Heart right ventricle (tissue), 16 donors: ENCODE data around the gene ASB13. TPM values are rescaled to one million over a fixed set of nuclear protein-coding genes. Genes with fewer than 3 reads are reported as not detected.
A peak's percentile ranks its signal among the peaks of the same experiment; 100 is the strongest.
"Not testable (repeated sequence)": the region's sequence is repeated elsewhere in the genome, so short reads cannot be mapped to it uniquely, and the experiment has no call there.

Experiments used
- ATAC-seq, 8 donors: fragments of 200-7000 bp; cut with Tn5 transposase; one replicate each; pipeline ENCODE4 v1.9.1; 2020; ENCODE audit warnings: mild to moderate bottlenecking in 8 of 8, moderate library complexity in 8 of 8, moderate number of reproducible peaks in 1 of 8
- DNase-seq, 2 donors: peaks; one replicate each; pipeline ENCODE4 v3.0.0-alpha.2; 2020
- H3K27ac ChIP-seq, 10 donors: fragments of 200-600 bp; sonication (generic) in 2 of 10; one replicate each; pipeline versions ENCODE4 v1.5.0 to v1.8.0; 2020 to 2022; ENCODE audit warnings: mild to moderate bottlenecking in 3 of 10
- H3K27me3 ChIP-seq, 7 donors: fragments of 200-600 bp; one replicate each; pipeline ENCODE4 v1.8.0; 2021 to 2022; ENCODE audit warnings: mild to moderate bottlenecking in 2 of 7
- H3K36me3 ChIP-seq, 9 donors: fragments of 200-600 bp; sonication (generic) in 1 of 9; one replicate each; pipeline versions ENCODE4 v1.5.0 to v1.8.0; 2020 to 2022; ENCODE audit warnings: mild to moderate bottlenecking in 2 of 9
- H3K4me1 ChIP-seq, 9 donors: fragments of 200-600 bp; sonication (generic) in 1 of 9; one replicate each; pipeline versions ENCODE4 v1.5.0 to v1.8.0; 2020 to 2022; ENCODE audit warnings: mild to moderate bottlenecking in 4 of 9
- H3K4me3 ChIP-seq, 10 donors: fragments of 200-600 bp; sonication (generic) in 2 of 10; one replicate each; pipeline versions ENCODE4 v1.5.0 to v1.8.0; 2020 to 2022; ENCODE audit warnings: mild to moderate bottlenecking in 7 of 10, moderate library complexity in 2 of 10
- H3K9me3 ChIP-seq, 11 donors: fragments of 200-600 bp in 10 of 11; sonication (generic) in 2 of 11; one replicate each; pipeline versions ENCODE4 v1.5.0 to v1.8.0; 2013 to 2022; ENCODE audit warnings: mild to moderate bottlenecking in 2 of 11, control low read depth in 1 of 11, moderate library complexity in 1 of 11
- WGBS, 2 donors: extraction: QIAGEN DNeasy Blood & Tissue Kit; methylation state at CpG; one replicate each; pipeline ENCODE4 v1.1.7; 2013; ENCODE audit warnings: inconsistent platforms in 1 of 2; 5-methylcytosine and 5-hydroxymethylcytosine counted together
- intact Hi-C, 10 donors: fragments of 100-400 bp; cut with DNase I; formaldehyde crosslinking; loops; one replicate each; pipeline versions ENCODE4 v1.11.1 to v1.14.2; 2022
- polyA plus RNA-seq, 2 donors: library from polyadenylated mRNA; stranded (reverse); fragments of 200-250 nt; gene quantifications; one replicate each; pipeline ENCODE4 v1.2.3, GENCODE V29; 2013
- total RNA-seq, 10 donors: library from RNA; stranded (reverse); fragmentation: NEBNext Ultra II Directional in 3 of 10; extraction: Animal tissue kit (Norgen Biotek cat#: 25700) in 3 of 10; gene quantifications; one replicate each; pipeline versions ENCODE4 v1.2.1 to v1.2.4, GENCODE V29; 2021 to 2023
- TF ChIP-seq, protein P1 (sequence below), 9 donors: fragments of 200-600 bp; sonication (generic) in 2 of 9; IDR thresholded peaks; one replicate each; pipeline versions ENCODE4 v1.5.0 to v1.8.0; 2021 to 2022; ENCODE audit warnings: antibody characterized with exemption in 9 of 9, mild to moderate bottlenecking in 5 of 9, moderate library complexity in 1 of 9
- donor health status: Arrhythmogenic right ventricular cardiomyopathy.
- donor health status: ischemic (EF 13 %, LVEDD 7.1; RV severe dilation, severe dysfunction).
- donor health status: healthy with polysubstance abuse.
- donor health status: DM: no; HTN: yes; CAD: no.
- donor health status: DM: no; HTN: no; CAD: no.
- donor health status: ischemic (EF 25% LVEDD 6.9; RV normal size, moderate dysfunction).
- donor health status: ischemic (EF 25% LVEDD 5.7; RV mildly dilated, moderate dysfunction).
- donor health status: healthy.
- donor health status: DM: yes; HTN: yes; CAD: no.
- donor health status: Ischemic cardiomyopathy.
- donor health status: ischemic (EF 35%, LVEDD 5.7; RV mildly dilated, moderate dysfunction).
- donor health status: nonischemic (EF 11% LVEDD 7.7; RV severe dilation, severe dysfunction).
- donor health status: DM: yes; HTN: yes; CAD: no.
- donor health status: PGD.
- donor health status: ischemic (EF 29% LVEDD 5.4; RV normal size, mild dysfunction).
- donor health status: nonischemic (EF 23%, LVEDD 6.1; RV moderate dilation, normal function).

ASB13 gene
- total and polyA plus RNA-seq, 12 donors = 8.4 to 18.0 (median 13.4) TPM

GRCh38 chr10:5624701-5625100 lies 41.7 kb downstream of the ASB13 start:
- intact Hi-C loops = loop anchor here in 6 of 10 donors (5.0 to 10.0 kb wide), 5 partner anchors 90 to 810 kb away; partner anchors contain the start of gene AKR1E2 (in 1 of the 6)
- Histone ChIP-seq H3K27me3 (peaks cover 0 to 5% (median 0%) of the 10 kb centered on the region in 7 donors), H3K9me3 (no peaks in the 10 kb centered on the region), H3K4me3 (no peak overlapping the region), H3K36me3 (no peaks in the 10 kb centered on the region), H3K27ac (no peak overlapping the region), H3K4me1 (peaks cover 0 to 27% (median 9%) of the 10 kb centered on the region in 9 donors)
- 88 to 95% methylated on average over 24 of the region's 24 CpGs for WGBS, 2 donors
- TF ChIP-seq, protein P1, sequence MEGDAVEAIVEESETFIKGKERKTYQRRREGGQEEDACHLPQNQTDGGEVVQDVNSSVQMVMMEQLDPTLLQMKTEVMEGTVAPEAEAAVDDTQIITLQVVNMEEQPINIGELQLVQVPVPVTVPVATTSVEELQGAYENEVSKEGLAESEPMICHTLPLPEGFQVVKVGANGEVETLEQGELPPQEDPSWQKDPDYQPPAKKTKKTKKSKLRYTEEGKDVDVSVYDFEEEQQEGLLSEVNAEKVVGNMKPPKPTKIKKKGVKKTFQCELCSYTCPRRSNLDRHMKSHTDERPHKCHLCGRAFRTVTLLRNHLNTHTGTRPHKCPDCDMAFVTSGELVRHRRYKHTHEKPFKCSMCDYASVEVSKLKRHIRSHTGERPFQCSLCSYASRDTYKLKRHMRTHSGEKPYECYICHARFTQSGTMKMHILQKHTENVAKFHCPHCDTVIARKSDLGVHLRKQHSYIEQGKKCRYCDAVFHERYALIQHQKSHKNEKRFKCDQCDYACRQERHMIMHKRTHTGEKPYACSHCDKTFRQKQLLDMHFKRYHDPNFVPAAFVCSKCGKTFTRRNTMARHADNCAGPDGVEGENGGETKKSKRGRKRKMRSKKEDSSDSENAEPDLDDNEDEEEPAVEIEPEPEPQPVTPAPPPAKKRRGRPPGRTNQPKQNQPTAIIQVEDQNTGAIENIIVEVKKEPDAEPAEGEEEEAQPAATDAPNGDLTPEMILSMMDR (IDR thresholded peaks at IDR 0.05) = no peak
- ATAC-seq (no peak), DNase-seq (no peak)

DNA sequence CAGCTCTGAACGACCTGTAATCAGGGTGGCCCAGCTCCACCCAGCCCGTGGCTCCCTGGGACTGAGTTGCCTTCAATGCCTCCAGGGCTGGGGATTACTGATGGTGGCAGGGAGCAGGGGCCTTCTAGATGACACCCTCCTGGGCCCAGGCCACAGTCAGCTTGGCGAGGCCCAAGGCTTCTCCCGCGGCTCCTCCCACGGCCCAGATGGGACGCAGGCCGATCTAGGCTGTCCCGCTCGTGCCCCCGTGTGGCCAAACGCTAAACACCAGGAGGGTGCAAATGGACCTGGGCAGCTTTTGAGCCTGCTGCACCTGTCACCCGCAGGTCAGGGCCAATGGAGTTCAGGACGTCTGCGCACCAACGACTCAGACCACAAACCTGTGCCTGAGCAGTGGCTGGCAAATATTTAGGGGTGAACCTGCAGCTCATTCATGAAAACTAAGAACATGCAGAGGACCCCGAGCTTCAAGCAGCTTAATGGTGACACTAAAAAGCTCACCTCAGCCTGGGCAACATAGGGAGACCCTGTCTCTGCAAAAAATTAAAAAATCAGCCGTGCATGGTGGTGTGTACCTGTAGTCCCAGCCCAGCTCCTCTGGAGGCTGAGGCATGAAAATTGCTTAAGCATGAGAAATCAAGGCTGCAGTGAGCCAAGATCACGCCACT lies 43.2 kb downstream of the ASB13 start:
- intact Hi-C loops = loop anchor here (1.0 to 10.0 kb wide), 10 partner anchors 88 to 808 kb away; partner anchors contain the start of gene AKR1E2 (in 1 of the 10)
- WGBS, 2 donors = 16 to 19% methylated on average over 19 of the region's 19 CpGs

DNA sequence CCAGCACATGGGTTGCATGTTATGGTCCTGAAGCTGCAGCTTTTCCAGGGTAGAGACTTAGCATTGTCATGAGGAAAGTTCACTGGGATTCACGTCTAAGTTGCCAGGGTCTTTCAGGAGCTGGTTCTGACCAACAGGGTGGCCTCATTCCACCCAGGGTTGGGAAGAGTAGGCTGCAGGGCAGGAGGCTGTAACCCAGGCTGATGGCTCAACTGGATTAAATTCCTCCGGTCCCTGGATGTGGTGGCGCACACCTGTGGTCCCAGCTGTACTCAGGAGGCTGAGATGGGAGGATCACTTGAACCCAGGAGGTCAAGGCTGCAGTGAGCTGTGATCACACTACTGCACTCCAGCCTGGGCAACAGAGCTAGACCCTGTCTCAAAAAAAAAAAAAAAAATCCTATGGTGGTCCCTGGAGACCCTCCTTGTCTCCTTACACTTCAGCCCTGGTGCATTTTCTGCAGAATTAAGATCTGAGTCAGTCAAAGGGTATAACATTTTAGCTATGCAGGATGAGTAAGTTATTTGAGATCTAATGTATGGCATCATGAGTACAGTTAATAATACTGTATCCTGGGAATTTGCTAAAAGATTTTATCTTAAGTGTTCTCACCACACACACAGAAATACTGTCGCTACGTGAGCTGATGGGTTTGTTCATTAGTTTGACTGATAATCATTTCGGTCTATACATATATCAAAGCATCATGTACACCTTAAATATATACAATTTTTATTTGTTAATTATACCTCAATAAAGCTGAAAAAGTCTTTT lies 44.0 kb downstream of the ASB13 start:
- H3K27ac ChIP-seq = no peak overlapping the region

More for the DNA sequence above, 43.2 kb downstream of the ASB13 start:
- Histone ChIP-seq H3K4me3 (no peak overlapping the region), H3K4me1 (peaks cover 0 to 26% (median 16%) of the 10 kb centered on the region in 9 donors), H3K9me3 (no peaks in the 10 kb centered on the region), H3K27ac (peak overlapping the region in 1 of 10 donors; percentile 34), H3K27me3 (no peaks in the 10 kb centered on the region), H3K36me3 (no peaks in the 10 kb centered on the region)
- TF ChIP-seq, protein P1 (IDR thresholded peaks at IDR 0.05) = peak; percentile 86 to 96 (median 93)
- DNase-seq = peak; percentile 88 to 91
- ATAC-seq = peak; percentile 88 to 92 (median 91)

GRCh38 chr10:5621371-5621770 lies 45.0 kb downstream of the ASB13 start:
- intact Hi-C loops = loop anchor here in 6 of 10 donors (5.0 to 10.0 kb wide), 5 partner anchors 87 to 807 kb away; partner anchors contain the start of gene AKR1E2 (in 1 of the 6)
- DNase-seq, H3K4me3 ChIP-seq, H3K36me3 ChIP-seq, H3K9me3 ChIP-seq, H3K27me3 ChIP-seq, ATAC-seq, H3K27ac ChIP-seq: not testable (repeated sequence)
- WGBS, 2 donors = 82 to 89% methylated on average over 6 of the region's 6 CpGs
- H3K4me1 ChIP-seq = peaks cover 0 to 33% (median 20%) of the 10 kb centered on the region in 9 donors

More for the DNA sequence above, 44.0 kb downstream of the ASB13 start:
- 92 to 93% methylated on average over 6 of the region's 6 CpGs for WGBS, 2 donors
- intact Hi-C loops = loop anchor here in 8 of 10 donors (2.0 to 10.0 kb wide), 7 partner anchors 88 to 808 kb away; partner anchors contain the start of gene AKR1E2 (in 1 of the 8)
- ATAC-seq (no peak), DNase-seq (no peak)
- H3K4me3 ChIP-seq = no peak overlapping the region
- no peaks in the 10 kb centered on the region for H3K9me3 ChIP-seq
- no peaks in the 10 kb centered on the region for H3K27me3 ChIP-seq
- no peaks in the 10 kb centered on the region for H3K36me3 ChIP-seq
- TF ChIP-seq, protein P1 (IDR thresholded peaks at IDR 0.05) = no peak
- peaks cover 0 to 27% (median 20%) of the 10 kb centered on the region in 9 donors for H3K4me1 ChIP-seq
